OCI-LY7 (cell line): Measurements from ENCODE around the gene DLGAP5. TPM values are rescaled to one million over a fixed set of nuclear protein-coding genes. Genes with fewer than 3 reads are reported as not detected.
A peak's percentile ranks its signal among the peaks of the same experiment; 100 is the strongest.

Source experiments
- BruUV-seq: library from RNA; stranded (reverse); fragments of 400-500 nt; replicated peaks from 2 replicates; lab custom pipeline; 2021; lab: Mats Ljungman, UMichigan
- CTCF ChIA-PET: fragments of 300-600 bp; sonication (Branson Sonifier 250); formaldehyde crosslinking; loops from one replicate; lab custom pipeline; 2022; ENCODE audit warnings: antibody characterized with exemption; ENCODE audit not compliant: unreplicated experiment; lab: Charles Lee
- POLR2A ChIA-PET: fragments of 300-600 bp; sonication (Branson Sonifier 250); formaldehyde crosslinking; loops from one replicate; lab custom pipeline; 2022; ENCODE audit warnings: antibody characterized with exemption; lab: Charles Lee
- DNase-seq: peaks from one replicate; pipeline ENCODE4 v3.0.0-alpha.2; 2015; ENCODE audit warnings: low spot score
- H2AFZ ChIP-seq: fragments of 200-600 bp; sonication (generic), shearing (Covaris generic); 2 replicates; pipeline ENCODE4 v1.6.1; 2014; ENCODE audit warnings: mild to moderate bottlenecking, antibody characterized with exemption, low read length, moderate library complexity
- H3K27ac ChIP-seq: fragments of 200-600 bp; sonication (generic); 2 replicates; pipeline ENCODE4 v1.5.1; 2014; ENCODE audit warnings: mixed run types, low read depth, mild to moderate bottlenecking, moderate library complexity, low read length, inconsistent platforms; ENCODE audit not compliant: poor library complexity, severe bottlenecking
- H3K36me3 ChIP-seq: fragments of 200-600 bp; sonication (generic); 2 replicates; pipeline ENCODE4 v1.6.1; 2014; ENCODE audit warnings: mild to moderate bottlenecking, antibody characterized with exemption, low read length, moderate library complexity, mixed read lengths; ENCODE audit not compliant: insufficient read depth
- H3K4me1 ChIP-seq: fragments of 200-600 bp; sonication (generic); 2 replicates; pipeline ENCODE4 v1.5.1; 2014; ENCODE audit warnings: mild to moderate bottlenecking, low read length; ENCODE audit not compliant: insufficient read depth, poor library complexity, severe bottlenecking
- H3K4me2 ChIP-seq: fragments of 200-600 bp; sonication (generic); 2 replicates; pipeline ENCODE4 v1.6.1; 2014; ENCODE audit warnings: mild to moderate bottlenecking, low read length
- H3K4me3 ChIP-seq: fragments of 200-600 bp; sonication (generic); 2 replicates; pipeline ENCODE4 v1.5.1; 2014; ENCODE audit warnings: mild to moderate bottlenecking, low read depth, low read length; ENCODE audit not compliant: poor library complexity, severe bottlenecking
- H3K79me2 ChIP-seq: fragments of 200-600 bp; sonication (generic); 2 replicates; pipeline ENCODE4 v1.6.1; 2016; ENCODE audit warnings: low read depth, mild to moderate bottlenecking, low read length, moderate library complexity, mixed read lengths; ENCODE audit not compliant: insufficient read depth
- H3K9me2 ChIP-seq: fragments of 200-600 bp; sonication (generic); 2 replicates; pipeline ENCODE4 v1.6.1; 2016; ENCODE audit warnings: mild to moderate bottlenecking, low read length, mixed read lengths; ENCODE audit not compliant: insufficient read depth
- H3K9me3 ChIP-seq: fragments of 200-600 bp; sonication (generic); 2 replicates; pipeline ENCODE4 v1.6.1; 2014; ENCODE audit warnings: mild to moderate bottlenecking, mixed run types, low read length, mixed read lengths
- H4K20me1 ChIP-seq: fragments of 200-600 bp; sonication (generic); 2 replicates; pipeline ENCODE4 v1.6.1; 2014; ENCODE audit warnings: mild to moderate bottlenecking, antibody characterized with exemption, low read length, moderate library complexity, mixed read lengths; ENCODE audit not compliant: insufficient read depth
- CTCF ChIP-seq: fragments of 200-600 bp; sonication (generic); conservative IDR thresholded peaks from 2 replicates; pipeline ENCODE4 v1.5.1; 2014; ENCODE audit warnings: mild to moderate bottlenecking, antibody characterized with exemption, low read length, moderate library complexity, mixed read lengths
- EZH2phosphoT487 ChIP-seq: fragments of 200-600 bp; sonication (generic); IDR thresholded peaks from 2 replicates; pipeline ENCODE4 v1.6.1; 2018; ENCODE audit warnings: low read depth, borderline replicate concordance, mild to moderate bottlenecking, mixed run types, antibody characterized with exemption, low read length, moderate library complexity, mixed read lengths
- intact Hi-C: fragments of 100-400 bp; cut with micrococcal nuclease; formaldehyde crosslinking; loops from one replicate; pipeline ENCODE4 v1.10.0; 2022; ENCODE audit not compliant: unreplicated experiment
- total RNA-seq, 2 experiments: library from RNA; depleted of rRNA in 1 of 2; stranded (reverse); fragments of >200 nt in 1 of 2; shearing (Covaris generic) in 1 of 2; gene quantifications; 2 replicates each; pipeline ENCODE4 v1.2.3, GENCODE V29; 2014 to 2022

The DLGAP5 gene
- total RNA-seq, 2 experiments from 2014 or later, result 57.6 to 92.2 TPM

- POLR2A ChIA-PET, result interaction anchor here (0.6 to 0.9 kb wide), 4 partner anchors 8 to 38 kb away, joined by 3 to 8 read pairs (median 6); no protein-coding TSS in a partner anchor
- no peak overlapping the region for H2AFZ ChIP-seq
- no TSS peak for BruUV-seq
- no peak overlapping the region for H3K4me2 ChIP-seq
- no peak for TF ChIP-seq CTCF
- TF ChIP-seq EZH2phosphoT487, result no peak
- H3K4me1 ChIP-seq, result peaks cover 46% of the 10 kb centered on the region
- no peak overlapping the region for H3K4me3 ChIP-seq
- no peak overlapping the region for H3K27ac ChIP-seq
- intact Hi-C loops, result loop anchor here (5.0 to 10.0 kb wide), 2 partner anchors 93 to 485 kb away; partner anchors contain the start of genes DLGAP5 and KTN1
- no peaks in the 10 kb centered on the region for H3K9me2 ChIP-seq
- H4K20me1 ChIP-seq, result no peaks in the 10 kb centered on the region
- no peak for DNase-seq
- no peaks in the 10 kb centered on the region for H3K79me2 ChIP-seq
- CTCF ChIA-PET, result interaction anchor here (1.0 kb wide), 1 partner anchor 27 kb away, joined by 4 read pairs; no protein-coding TSS in a partner anchor
- no peaks in the 10 kb centered on the region; the same call in 1 of the 2 replicates for H3K9me3 ChIP-seq
- peaks cover 7% of the 10 kb centered on the region; the same call in 1 of the 2 replicates for H3K36me3 ChIP-seq
Observed at GRCh38 chr14:55099756-55100155, 91.6 kb downstream of the DLGAP5 start.

DNA sequence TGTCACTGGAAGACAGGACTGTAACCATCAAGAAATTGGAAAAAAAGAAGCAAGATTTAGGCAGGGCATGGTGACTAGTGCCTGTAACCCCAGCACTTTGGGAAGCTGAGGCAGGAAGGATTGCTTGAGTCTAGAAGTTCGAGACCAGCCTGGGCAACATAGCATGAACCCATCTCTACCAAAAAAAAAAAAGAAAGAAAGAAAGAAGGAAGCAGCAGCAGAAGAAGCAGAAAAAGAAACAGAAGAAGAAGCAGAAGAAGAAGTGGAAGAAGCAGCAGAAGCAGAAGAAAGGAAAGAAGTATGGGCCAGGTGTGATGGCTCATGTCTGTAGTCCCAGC lies 92.9 kb downstream of the DLGAP5 start:
- Histone ChIP-seq H3K36me3 (no peaks in the 10 kb centered on the region), H3K9me3 (no peaks in the 10 kb centered on the region), H3K9me2 (no peaks in the 10 kb centered on the region), H2AFZ (peak overlapping the region; percentile 97), H3K4me3 (no peak overlapping the region), H3K27ac (no peak overlapping the region), H3K79me2 (no peaks in the 10 kb centered on the region), H3K4me2 (peak overlapping the region; percentile 22; the same call in 1 of the 2 replicates), H4K20me1 (no peaks in the 10 kb centered on the region), H3K4me1 (peaks cover 36% of the 10 kb centered on the region)
- POLR2A ChIA-PET, result no interaction called here
- CTCF ChIA-PET, result interaction anchor here (1.0 kb wide), 2 partner anchors 11 to 26 kb away, joined by 3 to 4 read pairs; no protein-coding TSS in a partner anchor
- TF ChIP-seq EZH2phosphoT487 (no peak), CTCF (no peak)
- intact Hi-C loops, result no loop called here
- no peak for DNase-seq
- no TSS peak for BruUV-seq

Other genes with a start within 250 kb of the DLGAP5 start
- 33.5 and 42.6 TPM in 2 replicates for gene WDHD1, start 164.5 kb downstream of the DLGAP5 start, total RNA-seq (2014; rRNA removed; shearing (Covaris generic))
- 56.3 and 60.3 TPM in 2 replicates for gene WDHD1, start 164.5 kb downstream of the DLGAP5 start, total RNA-seq (2022)
- 18.5 and 23.0 TPM in 2 replicates for gene SOCS4, start 164.3 kb downstream of the DLGAP5 start, total RNA-seq (2014; rRNA removed; shearing (Covaris generic))
- 33.4 and 37.3 TPM in 2 replicates for gene SOCS4, start 164.3 kb downstream of the DLGAP5 start, total RNA-seq (2022)
- 24.6 and 27.9 TPM in 2 replicates for gene MAPK1IP1L, start 139.9 kb downstream of the DLGAP5 start, total RNA-seq (2014; rRNA removed; shearing (Covaris generic))
- 92.2 and 94.8 TPM in 2 replicates for gene MAPK1IP1L, start 139.9 kb downstream of the DLGAP5 start, total RNA-seq (2022)
- not detected in 2 replicates for gene LGALS3, start 62.3 kb downstream of the DLGAP5 start, total RNA-seq (2014; rRNA removed; shearing (Covaris generic))
- not detected in 2 replicates for gene LGALS3, start 62.3 kb downstream of the DLGAP5 start, total RNA-seq (2022)
- gene FBXO34, start 79.8 kb upstream of the DLGAP5 start, total RNA-seq (2014; rRNA removed; shearing (Covaris generic)), result 26.3 and 28.3 TPM in 2 replicates
- gene FBXO34, start 79.8 kb upstream of the DLGAP5 start, total RNA-seq (2022), result 28.8 and 30.9 TPM in 2 replicates
- 4.1 and 4.5 TPM in 2 replicates for gene ATG14, start 220.2 kb upstream of the DLGAP5 start, total RNA-seq (2014; rRNA removed; shearing (Covaris generic))
- 4.7 and 5.1 TPM in 2 replicates for gene ATG14, start 220.2 kb upstream of the DLGAP5 start, total RNA-seq (2022)
- gene TBPL2, start 249.0 kb upstream of the DLGAP5 start, total RNA-seq (2014; rRNA removed; shearing (Covaris generic)), result not detected in 2 replicates
- gene TBPL2, start 249.0 kb upstream of the DLGAP5 start, total RNA-seq (2022), result not detected in 2 replicates